Measurements from ENCODE around the gene PITPNM3. TPM values are rescaled to one million over a fixed set of nuclear protein-coding genes. Genes with fewer than 3 reads are reported as not detected.

PITPNM3 gene
- total and polyA plus RNA-seq, 2 of the 8 experiments (the other 6 are each of a cell fraction or from before 2014, with no cell fraction given), result 1.7 to 3.1 TPM

GRCh38 chr17:6446516-6447100 lies 109.7 kb downstream of the PITPNM3 start (continued):
- TF ChIP-seq, protein P1, sequence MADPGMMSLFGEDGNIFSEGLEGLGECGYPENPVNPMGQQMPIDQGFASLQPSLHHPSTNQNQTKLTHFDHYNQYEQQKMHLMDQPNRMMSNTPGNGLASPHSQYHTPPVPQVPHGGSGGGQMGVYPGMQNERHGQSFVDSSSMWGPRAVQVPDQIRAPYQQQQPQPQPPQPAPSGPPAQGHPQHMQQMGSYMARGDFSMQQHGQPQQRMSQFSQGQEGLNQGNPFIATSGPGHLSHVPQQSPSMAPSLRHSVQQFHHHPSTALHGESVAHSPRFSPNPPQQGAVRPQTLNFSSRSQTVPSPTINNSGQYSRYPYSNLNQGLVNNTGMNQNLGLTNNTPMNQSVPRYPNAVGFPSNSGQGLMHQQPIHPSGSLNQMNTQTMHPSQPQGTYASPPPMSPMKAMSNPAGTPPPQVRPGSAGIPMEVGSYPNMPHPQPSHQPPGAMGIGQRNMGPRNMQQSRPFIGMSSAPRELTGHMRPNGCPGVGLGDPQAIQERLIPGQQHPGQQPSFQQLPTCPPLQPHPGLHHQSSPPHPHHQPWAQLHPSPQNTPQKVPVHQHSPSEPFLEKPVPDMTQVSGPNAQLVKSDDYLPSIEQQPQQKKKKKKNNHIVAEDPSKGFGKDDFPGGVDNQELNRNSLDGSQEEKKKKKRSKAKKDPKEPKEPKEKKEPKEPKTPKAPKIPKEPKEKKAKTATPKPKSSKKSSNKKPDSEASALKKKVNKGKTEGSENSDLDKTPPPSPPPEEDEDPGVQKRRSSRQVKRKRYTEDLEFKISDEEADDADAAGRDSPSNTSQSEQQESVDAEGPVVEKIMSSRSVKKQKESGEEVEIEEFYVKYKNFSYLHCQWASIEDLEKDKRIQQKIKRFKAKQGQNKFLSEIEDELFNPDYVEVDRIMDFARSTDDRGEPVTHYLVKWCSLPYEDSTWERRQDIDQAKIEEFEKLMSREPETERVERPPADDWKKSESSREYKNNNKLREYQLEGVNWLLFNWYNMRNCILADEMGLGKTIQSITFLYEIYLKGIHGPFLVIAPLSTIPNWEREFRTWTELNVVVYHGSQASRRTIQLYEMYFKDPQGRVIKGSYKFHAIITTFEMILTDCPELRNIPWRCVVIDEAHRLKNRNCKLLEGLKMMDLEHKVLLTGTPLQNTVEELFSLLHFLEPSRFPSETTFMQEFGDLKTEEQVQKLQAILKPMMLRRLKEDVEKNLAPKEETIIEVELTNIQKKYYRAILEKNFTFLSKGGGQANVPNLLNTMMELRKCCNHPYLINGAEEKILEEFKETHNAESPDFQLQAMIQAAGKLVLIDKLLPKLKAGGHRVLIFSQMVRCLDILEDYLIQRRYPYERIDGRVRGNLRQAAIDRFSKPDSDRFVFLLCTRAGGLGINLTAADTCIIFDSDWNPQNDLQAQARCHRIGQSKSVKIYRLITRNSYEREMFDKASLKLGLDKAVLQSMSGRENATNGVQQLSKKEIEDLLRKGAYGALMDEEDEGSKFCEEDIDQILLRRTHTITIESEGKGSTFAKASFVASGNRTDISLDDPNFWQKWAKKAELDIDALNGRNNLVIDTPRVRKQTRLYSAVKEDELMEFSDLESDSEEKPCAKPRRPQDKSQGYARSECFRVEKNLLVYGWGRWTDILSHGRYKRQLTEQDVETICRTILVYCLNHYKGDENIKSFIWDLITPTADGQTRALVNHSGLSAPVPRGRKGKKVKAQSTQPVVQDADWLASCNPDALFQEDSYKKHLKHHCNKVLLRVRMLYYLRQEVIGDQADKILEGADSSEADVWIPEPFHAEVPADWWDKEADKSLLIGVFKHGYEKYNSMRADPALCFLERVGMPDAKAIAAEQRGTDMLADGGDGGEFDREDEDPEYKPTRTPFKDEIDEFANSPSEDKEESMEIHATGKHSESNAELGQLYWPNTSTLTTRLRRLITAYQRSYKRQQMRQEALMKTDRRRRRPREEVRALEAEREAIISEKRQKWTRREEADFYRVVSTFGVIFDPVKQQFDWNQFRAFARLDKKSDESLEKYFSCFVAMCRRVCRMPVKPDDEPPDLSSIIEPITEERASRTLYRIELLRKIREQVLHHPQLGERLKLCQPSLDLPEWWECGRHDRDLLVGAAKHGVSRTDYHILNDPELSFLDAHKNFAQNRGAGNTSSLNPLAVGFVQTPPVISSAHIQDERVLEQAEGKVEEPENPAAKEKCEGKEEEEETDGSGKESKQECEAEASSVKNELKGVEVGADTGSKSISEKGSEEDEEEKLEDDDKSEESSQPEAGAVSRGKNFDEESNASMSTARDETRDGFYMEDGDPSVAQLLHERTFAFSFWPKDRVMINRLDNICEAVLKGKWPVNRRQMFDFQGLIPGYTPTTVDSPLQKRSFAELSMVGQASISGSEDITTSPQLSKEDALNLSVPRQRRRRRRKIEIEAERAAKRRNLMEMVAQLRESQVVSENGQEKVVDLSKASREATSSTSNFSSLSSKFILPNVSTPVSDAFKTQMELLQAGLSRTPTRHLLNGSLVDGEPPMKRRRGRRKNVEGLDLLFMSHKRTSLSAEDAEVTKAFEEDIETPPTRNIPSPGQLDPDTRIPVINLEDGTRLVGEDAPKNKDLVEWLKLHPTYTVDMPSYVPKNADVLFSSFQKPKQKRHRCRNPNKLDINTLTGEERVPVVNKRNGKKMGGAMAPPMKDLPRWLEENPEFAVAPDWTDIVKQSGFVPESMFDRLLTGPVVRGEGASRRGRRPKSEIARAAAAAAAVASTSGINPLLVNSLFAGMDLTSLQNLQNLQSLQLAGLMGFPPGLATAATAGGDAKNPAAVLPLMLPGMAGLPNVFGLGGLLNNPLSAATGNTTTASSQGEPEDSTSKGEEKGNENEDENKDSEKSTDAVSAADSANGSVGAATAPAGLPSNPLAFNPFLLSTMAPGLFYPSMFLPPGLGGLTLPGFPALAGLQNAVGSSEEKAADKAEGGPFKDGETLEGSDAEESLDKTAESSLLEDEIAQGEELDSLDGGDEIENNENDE (IDR thresholded peaks at IDR 0.05; ENCODE audit: insufficient replicate concordance, low read length), result no peak
- TF ChIP-seq PHF8 (conservative IDR thresholded peaks at IDR 0.05; ENCODE audit: low read depth, low read length) (no peak), CHD2 (IDR thresholded peaks at IDR 0.05; ENCODE audit: low read length) (no peak), MAX (IDR thresholded peaks at IDR 0.05) (no peak), EZH2 (IDR thresholded peaks at IDR 0.05; ENCODE audit: low read depth, low read length, severe bottlenecking) (no peak), GABPA (IDR thresholded peaks at IDR 0.05; ENCODE audit: borderline replicate concordance, insufficient read depth, low read length) (no peak), RBBP5 (IDR thresholded peaks at IDR 0.05; ENCODE audit: borderline replicate concordance, low read depth, low read length) (no peak)
- TF ChIP-seq, protein P2, sequence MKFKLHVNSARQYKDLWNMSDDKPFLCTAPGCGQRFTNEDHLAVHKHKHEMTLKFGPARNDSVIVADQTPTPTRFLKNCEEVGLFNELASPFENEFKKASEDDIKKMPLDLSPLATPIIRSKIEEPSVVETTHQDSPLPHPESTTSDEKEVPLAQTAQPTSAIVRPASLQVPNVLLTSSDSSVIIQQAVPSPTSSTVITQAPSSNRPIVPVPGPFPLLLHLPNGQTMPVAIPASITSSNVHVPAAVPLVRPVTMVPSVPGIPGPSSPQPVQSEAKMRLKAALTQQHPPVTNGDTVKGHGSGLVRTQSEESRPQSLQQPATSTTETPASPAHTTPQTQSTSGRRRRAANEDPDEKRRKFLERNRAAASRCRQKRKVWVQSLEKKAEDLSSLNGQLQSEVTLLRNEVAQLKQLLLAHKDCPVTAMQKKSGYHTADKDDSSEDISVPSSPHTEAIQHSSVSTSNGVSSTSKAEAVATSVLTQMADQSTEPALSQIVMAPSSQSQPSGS (IDR thresholded peaks at IDR 0.05; ENCODE audit: low read length), result no peak
